Daoy (cell line): ENCODE data around the gene NACC2. TPM values are rescaled to one million over a fixed set of nuclear protein-coding genes. Genes with fewer than 3 reads are reported as not detected.

ENCODE experiments used
- DNase-seq: peaks from one replicate; pipeline ENCODE4 v3.0.0-alpha.2; 2015; ENCODE audit warnings: low read depth
- total RNA-seq: library from RNA; depleted of rRNA; stranded (reverse); fragments of >200 nt; shearing (Covaris generic); gene quantifications from 2 replicates; pipeline ENCODE4 v1.2.3, GENCODE V29; 2014

Gene NACC2
- total RNA-seq, 1 experiment from 2014 or later, result 11.5 TPM

DNA sequence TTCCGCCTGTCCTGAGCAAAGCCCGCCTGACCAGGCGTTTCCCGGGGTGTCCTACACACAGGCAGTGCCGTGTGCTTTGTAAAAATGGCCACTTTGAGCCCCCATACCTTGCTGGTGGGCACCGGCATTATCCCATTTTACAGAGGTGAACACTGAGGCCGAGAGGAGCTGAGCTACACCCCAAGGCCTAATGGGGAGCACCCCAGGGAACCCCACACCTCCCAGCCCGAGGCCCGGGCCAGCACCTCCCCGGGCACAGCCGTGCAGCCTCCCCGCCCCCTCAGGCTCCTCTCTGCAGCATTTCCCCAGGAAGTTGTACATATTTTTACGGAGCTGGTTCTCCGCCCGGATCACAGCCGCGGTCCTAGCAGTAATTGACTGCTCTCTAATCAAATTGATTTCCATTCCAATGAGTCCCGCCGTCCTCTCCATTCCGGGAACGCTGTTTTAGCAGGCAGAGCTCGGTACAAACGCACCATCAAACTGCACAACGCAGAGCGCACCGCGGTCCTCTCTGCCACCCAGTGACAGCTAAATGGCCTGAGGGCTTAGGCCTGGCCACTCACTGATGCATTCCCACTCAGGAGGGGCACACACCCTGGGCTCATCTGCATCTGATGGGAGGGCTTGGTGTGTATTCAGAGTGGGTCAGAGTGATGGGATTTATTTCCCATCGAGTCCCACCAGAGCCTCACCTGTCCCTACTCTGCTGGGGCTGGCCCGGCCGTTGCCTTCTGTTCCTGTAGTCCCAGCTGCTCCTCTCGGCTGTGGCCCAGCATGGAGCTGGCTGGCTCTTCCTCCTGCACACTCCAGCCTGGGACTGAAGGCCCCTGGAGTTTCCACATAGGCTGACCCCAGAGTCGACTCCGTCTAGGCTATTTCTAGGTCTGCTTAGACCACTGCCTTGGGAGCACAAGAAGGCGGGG is 97.7 kb downstream of the NACC2 start:
- DNase-seq, result no peak

DNA sequence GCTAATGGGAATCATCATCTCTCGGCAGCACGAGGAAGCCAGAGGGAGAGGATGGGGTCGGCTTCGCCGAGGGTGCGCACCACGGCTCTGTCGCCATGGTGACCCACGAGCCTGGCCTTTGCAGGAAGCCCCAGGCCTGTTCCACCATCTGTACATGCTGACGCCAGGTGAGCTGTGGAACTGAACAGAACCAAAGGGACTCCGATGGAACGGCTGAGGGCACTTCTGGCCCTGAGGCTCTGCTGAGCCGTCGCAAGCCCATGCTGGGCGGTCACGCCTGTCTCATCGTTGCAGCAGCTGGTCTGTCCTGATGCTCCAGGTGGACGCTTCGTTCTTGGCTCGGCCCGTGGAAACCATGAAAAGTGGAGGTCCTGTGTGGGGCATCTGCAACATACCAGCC is 99.3 kb downstream of the NACC2 start:
- no peak for DNase-seq

DNA sequence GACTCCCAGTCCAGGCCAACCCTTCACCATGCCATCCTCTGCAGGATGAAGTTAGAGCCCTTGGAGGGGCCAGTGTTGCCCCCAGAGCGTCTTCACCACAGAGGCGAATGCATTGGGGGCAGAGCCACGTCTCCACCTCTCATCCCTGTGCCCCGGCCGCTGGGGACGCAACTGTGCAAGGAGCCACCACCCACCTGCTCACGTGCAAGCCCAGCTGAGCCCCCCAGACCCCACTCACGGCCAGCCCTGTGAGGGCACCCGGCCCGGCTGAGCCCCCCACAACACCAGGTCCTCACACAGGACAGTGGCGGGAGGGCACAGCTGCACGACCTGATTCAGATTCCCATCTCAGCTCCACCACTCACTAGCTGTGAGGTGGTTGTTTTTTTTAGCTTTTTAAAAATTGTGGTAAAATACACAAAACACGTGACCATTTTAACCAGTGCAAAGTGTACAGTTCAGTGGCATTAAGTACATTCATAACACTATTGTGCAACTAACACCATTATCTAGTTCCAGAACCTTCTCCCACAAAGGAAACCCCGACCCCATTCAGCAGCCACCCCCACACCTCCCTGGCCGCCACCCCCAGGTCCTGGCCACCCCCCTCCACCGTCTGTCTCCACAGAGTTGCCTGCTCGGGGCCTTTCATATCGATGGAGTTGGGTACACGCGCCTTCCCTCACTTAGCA is 100.4 kb downstream of the NACC2 start:
- no peak for DNase-seq

DNA sequence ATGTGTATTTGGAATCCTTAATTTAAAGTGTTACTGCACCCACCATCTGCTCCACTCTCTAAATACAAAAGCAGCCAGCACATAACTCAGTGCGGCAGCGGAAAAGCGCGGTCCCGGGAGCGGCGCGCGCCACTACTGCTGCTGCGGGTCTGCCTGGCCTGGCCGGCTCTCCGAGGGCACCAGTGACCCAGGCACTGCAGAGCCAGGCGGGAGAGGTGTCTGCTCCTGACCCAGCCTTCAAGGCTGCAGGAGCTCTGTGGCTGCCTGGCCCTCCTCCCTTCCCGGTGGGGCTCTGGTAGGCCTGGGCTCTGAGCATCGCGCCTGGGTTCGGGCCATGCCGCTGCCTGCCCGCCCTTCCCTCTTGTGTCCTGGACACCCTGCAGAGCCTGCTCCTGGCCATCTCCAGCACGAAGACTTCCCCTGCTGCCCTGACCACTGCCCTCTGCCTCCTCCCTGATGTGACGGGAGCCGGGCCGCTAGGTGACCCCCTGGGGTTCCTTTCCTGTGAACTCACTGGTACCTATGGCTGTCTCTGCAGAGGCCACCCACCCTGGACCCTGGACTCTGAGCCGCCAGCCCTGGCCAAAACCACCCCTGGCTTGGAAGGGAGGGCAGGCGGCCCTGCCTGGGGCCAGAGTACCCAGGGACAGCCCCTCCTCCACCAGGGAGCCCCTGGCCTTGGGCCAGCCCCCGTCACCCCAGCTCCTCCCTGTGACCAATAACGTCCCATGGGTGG is 101.2 kb downstream of the NACC2 start:
- no peak for DNase-seq

DNA sequence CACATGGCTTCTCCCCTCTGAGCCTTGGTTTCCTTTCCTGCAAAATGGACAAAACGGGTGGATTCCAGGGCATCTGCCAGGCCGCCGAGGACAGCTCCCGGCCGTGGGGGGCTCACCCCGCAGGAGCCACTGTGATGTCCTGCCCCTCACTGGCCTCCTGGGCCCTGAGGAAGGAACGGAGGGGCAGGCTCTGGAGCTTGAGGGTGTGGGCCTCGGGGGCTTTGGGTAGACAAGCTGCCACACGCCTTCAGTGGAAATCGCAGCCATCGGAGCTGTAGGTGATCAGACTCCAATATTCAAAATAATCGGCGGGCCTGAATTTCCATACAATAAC is 101.7 kb downstream of the NACC2 start:
- no peak for DNase-seq

DNA sequence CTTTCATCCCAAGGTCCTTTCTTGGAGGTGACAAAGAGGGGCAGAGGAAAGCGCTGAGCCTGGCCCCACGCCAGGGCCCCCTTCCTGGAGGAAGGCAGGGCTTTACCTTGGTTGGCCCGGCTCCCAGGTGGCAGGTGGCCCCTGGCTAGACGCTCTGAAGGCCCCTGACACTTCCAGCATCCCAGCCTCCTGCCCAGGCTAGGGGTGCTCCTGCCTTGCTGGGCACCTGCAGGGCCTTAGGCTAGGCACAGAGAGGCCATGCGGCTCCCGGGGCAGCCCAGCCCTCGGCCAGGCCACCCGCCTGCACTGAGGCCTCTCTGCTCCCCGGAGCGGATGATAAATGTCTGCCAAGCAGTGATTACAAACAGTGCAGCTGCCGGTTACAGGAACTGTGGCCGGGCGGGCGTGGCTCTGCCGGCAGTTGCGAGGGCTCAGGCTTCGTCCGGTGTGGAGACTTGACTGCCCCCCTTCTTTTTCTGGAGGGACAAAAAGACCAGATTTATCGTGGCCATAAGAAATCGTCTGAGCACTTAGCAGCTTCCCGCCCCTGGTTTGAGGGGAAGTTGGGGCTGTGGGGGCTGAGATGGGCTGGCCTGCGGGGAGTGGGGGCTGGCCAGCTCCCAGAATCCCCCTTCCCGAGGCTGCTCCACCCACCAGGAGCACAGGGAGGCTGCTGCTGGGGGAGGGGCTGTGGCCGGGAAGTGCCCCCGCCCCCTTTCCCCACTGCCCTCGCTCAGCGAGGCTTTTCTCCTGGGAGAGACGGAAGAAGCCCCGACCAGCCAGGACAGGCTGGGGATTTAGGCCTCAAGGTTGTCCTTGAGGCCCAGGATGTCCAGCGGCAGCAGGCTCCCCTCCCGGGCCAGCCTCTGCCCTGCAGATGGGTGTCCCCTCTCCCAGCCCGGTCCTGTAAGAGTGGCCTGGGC is 102.3 kb downstream of the NACC2 start:
- peak; percentile 90 for DNase-seq

DNA sequence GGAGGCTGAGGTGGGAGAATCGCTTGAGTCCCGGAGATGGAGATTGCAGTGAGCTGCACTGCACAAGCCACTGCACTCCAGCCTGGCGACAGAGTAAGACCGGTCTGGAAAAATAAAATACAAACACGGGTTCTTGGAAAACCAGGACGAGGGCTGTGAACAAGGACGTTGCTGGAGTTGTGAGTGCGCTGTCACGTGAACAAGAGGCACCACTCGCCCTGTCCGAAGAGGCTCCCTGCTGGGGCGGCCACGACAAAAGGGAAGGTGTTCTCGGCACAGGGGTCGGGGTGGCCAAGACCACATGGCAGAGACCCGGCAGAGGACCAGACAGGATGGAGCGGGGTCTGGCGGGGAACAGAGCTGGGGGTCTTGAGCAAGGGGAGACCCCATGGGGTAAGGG is 103.3 kb downstream of the NACC2 start:
- no peak for DNase-seq

DNA sequence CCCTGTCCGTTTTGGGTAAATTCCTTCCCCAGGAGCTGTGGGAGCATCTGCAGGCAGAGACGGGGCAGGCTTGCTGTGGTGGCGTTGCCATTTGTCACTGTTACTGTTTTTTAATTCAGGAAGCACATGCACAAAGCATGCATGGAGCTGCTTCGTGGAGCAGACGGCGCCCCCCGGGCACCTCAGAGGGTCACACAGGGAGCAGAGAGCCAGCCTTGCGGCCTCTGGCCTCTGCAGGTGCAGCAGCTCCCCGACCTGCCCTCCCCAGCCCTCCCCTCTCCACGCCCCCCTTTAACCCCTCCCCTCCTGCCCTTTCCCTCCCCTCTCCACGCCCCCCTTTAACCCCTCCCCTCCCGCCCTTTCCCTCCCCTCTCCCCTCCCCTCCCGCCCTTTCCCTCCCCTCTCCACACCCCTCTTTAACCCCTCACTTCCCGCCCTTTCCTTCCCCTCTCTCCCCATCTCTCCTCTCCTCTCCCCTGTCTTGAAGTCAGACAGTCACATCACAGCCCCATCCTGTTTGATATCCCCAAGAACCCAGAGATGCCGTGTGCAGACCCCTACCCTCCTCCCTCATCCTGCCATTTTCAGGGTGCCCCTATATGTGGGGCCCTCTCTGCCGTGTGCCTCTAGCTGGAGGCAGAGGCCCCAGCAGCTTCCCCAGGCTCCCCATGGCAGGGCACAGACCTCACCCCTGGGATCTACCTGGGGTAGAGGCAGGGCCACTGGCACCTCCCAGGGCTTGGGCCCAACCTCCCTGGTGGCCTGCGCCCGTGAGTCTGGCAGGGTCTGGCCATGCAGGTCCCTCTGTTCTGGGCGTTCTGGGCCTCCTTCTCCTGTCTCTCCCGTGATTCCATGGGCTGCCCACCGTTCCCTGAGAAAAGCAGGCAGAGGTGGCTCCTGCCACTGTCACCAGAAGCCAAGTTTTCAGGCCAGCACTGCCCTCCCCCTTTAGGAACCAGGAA is 104.3 kb downstream of the NACC2 start:
- DNase-seq, result peak; percentile 76

DNA sequence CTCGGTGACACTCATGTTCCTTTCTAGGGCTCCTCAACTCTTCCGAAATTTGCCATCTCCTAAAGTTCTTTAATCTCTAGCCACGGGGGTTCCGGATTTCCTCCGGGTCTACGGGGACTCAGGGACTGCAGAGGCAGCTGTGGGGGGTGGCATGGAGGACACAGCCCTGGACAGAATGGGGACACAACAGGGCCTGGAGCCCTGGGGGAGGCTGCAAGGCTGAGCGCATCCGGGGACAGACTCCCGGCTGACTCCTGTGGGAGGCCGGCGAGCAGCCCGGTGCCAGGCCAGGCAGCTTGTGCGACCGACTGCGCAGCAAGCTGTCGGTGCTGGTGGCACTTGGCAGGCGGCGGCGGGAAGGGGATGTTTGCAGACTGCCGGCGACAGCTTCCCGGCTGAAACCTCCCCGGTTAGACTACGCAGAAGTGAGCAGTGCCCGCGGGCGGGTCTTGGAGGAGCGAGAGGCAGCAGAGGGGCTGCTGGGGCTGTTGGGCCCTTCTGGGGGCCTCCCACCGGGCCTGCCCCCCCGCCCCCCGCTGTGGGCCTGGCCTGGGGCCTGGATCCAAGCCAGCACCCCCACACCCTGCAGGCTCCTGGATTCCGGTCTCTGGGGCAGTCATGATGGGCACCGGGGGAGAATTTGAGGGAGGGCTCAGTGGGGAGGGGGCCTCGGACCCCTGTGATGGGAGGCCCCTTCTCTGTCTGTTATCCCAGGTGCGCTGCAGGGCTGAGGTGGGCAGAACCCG is 105.2 kb downstream of the NACC2 start:
- DNase-seq, result no peak

DNA sequence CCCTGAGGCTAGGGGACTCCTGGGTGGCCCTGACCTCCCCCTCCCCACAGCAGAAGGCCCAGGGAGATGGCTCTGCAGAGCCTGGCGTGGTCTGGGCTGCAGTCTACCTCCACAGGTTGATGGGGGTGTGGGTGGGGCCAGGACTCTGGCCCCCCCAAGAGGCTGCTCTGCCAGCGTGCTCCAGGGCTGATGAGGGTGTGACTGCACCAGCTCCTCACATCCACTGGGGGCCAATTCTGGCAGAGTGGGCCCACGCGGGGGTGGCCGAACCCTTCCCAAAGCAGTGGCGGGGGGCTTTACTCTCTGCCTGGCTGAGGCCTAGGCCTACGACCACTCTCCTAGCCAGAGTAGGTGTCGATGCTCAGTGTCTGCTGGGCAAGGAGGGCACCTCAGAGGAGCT is 105.9 kb downstream of the NACC2 start:
- DNase-seq, result no peak

DNA sequence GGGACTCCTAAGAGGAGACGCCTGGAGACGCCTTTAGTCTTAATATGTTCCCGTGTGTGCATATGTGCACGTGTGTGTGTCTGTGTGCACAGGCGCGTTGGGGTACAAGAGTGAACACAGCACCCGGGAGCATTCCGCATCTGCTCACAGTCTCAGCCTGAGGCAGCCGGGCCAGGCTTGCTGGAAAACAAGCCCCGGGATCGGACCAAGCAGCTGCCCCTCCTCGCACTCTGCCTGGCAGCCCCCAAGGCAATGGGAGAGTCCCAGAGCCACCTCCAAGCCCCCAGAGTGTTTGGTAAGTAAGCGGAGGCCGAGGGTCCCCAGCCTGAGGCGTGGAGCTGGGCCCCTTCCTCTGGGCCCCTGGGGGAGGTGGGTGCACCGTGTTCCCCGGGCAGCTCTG is 106.6 kb downstream of the NACC2 start:
- no peak for DNase-seq

DNA sequence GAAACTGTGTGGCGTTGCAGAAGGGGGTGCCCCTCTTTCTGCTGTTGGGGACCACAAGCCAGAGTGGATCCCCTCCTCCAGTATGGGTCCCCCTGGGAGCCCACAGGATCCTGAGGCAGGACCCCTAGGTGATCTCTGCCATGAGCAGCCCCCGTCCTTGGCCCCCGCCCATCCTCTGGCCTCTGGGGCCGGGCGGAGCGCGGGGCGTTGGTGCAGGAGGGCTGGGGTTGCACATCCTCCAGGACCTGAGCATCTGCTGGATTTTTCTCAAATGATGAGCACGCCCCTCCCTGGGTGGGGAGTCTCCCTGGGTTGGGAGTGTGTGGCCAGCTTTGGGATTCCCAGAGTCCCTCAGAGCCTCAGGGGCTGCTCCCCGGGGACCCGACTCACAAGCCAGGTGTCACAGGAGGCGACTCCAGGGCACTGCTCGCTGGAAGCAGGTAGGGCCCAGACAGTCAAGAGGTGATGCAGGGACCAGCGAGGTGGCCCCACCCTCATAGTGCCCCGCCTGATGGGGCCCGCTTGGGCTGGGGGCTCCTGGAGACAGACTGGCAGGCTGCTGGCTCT is 107.2 kb downstream of the NACC2 start:
- DNase-seq, result no peak

DNA sequence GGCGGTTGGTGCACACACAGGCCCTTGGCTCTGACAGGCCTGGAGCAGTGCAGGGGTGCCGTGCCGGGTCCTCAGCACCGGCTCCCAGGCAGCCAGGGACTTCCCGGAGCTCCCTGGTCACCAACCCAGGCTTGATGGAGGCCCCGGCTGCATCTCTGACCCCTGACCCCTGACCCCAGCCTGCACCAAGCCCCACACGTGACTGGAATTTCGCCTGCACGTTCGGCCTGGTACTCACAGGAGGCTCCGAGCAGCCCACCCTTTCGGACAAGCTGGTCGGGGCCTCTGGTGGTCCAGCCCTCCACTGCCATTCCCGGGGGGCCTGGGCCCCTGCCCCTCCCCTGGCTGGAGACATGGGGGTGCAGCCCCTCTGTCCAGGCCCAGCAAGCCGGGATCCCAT is 108.5 kb downstream of the NACC2 start:
- DNase-seq, result no peak

DNA sequence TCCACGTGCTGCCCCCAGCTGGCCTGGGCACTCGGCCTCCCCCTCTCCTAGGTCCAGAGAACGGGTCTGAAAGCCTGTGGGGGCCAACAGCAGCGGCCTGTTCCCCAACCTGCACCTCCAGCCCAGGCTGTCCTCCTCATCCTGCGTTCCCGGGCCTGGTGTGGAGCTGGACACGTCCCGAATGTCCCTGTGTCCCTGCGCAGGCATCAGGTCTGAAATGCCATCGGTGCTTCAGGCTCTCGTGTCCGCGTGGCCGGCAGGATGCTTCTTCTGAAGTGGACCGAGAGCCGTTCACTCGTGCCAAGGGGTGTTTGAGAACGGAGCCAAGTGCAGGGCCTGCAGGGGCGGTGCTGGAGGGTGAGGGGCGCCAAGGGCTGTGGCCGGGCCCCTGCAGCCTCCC is 109.2 kb downstream of the NACC2 start:
- no peak for DNase-seq

DNA sequence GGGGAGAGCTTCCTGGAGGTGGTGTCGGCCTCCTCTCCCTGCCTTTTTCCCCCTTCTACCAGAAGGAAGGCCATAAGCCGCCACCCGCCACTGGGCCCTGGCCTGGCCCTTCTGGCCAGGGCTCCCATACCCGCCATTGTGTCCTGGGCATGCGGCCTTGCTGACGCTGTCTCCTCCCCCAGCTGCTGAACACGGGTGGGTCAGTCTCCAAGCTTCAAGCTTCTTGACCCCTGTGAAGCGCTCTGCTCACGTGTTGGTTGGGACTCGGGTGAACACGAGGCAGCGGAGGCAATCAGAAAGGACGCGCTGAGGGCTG is 109.7 kb downstream of the NACC2 start:
- no peak for DNase-seq

DNA sequence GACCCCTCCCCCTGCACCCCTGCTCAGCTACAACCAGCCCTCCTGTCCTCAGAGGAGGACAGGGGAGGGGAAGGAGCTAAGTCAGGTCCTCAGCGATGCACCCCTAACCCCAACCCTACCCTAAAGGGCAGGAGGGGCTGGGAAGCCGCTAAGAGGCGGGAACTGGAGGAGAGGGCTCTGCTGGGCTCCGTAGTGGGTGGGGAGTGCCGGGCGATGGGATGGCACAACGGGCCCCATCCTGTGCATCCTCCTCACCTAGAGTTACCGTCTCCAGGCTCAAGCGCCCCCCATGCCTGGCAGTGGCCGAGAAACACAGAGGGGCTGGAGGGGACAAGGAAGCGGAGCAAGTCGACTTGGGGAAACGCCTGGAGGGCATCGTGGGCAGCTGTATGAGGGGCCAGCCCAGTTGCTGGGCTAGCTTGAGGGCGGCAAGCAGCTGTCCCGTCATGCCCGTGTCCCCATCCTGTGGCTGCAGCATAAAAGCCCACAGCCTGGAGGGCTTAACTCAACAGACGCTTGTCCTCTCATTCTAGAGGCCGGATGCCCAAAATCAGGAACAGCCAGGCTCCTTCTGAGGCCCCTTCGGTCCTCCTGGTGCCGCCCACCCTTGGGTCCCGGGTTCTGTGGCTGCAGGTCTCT is 110.9 kb downstream of the NACC2 start:
- no peak for DNase-seq

DNA sequence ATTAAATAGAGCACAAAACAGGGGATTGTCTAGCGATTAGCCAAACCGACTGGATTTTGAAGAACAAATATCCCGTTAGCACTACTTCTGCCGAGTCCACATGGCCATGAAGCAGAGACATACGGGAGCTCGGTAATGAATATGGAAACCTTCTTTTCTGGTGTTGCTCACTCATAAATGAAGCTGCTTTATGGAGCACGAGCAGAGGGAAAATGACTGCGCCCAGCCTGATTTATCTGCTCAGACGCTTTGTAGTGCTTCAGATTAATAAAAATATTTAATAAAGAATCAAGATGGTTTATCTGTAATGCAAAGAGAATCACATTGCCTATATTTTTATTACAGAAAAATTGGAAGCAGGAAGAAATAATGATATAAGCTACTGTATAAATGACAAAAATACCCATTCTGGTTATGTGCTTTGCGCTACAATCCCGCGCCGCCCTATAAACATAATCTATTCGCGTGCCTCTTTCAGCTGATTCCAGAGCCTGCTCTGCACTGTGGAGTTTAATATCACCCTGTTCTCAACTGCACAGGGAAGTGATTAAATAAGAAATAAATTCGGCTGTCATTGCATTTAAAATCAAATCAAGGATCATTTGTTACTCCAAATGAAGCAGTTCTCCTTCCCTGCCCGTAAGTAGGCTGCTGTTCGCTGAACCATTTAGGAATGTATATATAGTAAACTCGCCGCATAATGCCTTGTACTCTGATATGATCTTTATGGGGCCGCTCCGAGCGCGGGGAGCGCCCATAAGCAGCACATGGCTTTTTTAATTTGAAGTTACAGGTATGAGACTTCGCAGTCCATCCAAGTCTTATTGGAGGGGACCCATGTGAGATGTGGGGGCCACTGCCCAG is 111.6 kb downstream of the NACC2 start:
- DNase-seq, result no peak
